AG09319 (cell line): ENCODE measurements around the gene SIGLEC6.

Experiments used
- DNase-seq: peaks from one replicate; pipeline ENCODE4 v3.0.0-alpha.2; 2010; ENCODE audit warnings: low read depth; ENCODE audit errors: extremely low read depth
- CTCF ChIP-seq: IDR thresholded peaks from 2 replicates; pipeline ENCODE4 v1.5.1; 2011; ENCODE audit warnings: low read depth, mild to moderate bottlenecking, inconsistent platforms, low read length, moderate library complexity

Gene SIGLEC6

GRCh38 chr19:51472607-51473006 lies 58.9 kb downstream of the SIGLEC6 start:
- no peak for DNase-seq
- TF ChIP-seq CTCF: no peak

- DNase-seq: no peak
- no peak for TF ChIP-seq CTCF
These were observed 59.9 kb downstream of the SIGLEC6 start for GRCh38 chr19:51471527-51471926.

GRCh38 chr19:51470966-51471365 lies 60.5 kb downstream of the SIGLEC6 start:
- DNase-seq: no peak
- TF ChIP-seq CTCF: no peak

GRCh38 chr19:51469629-51470028 lies 61.8 kb downstream of the SIGLEC6 start:
- DNase-seq: no peak
- TF ChIP-seq CTCF: no peak

GRCh38 chr19:51469162-51469561 lies 62.3 kb downstream of the SIGLEC6 start:
- DNase-seq: no peak
- TF ChIP-seq CTCF: no peak

GRCh38 chr19:51468545-51468920 lies 62.9 kb downstream of the SIGLEC6 start:
- TF ChIP-seq CTCF: no peak
- DNase-seq: no peak

- DNase-seq: no peak
- no peak for TF ChIP-seq CTCF
These were observed 63.5 kb downstream of the SIGLEC6 start for GRCh38 chr19:51467864-51468544.
